Daoy (cell line): ENCODE measurements around the gene BEST2. TPM values are rescaled to one million over a fixed set of nuclear protein-coding genes. Genes with fewer than 3 reads are reported as not detected.

Experiments
- DNase-seq: peaks from one replicate; pipeline ENCODE4 v3.0.0-alpha.2; 2015; ENCODE audit warnings: low read depth
- total RNA-seq: library from RNA; depleted of rRNA; stranded (reverse); fragments of >200 nt; shearing (Covaris generic); gene quantifications from 2 replicates; pipeline ENCODE4 v1.2.3, GENCODE V29; 2014

Gene BEST2
- total RNA-seq, 1 experiment from 2014 or later, result not detected

DNA sequence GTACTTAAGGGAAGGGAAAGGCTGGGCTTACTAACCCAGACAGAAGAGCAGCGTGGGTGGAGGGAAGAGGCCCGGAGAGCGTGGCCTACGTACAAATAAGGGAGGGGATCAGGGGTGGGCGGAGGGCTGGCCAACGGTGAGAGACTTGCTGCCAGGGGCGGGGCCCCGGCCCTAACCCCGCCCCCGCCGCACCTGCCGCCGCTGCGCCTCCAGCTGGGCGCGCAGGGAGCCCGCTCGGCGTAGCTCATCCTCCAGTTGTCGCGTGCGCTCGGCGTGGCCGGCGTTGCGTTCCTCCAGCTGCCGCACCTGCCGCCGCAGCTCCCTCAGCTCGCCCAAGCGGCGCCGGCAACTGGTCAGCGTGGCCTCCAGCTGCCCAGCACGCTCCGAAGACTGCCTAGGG lies 18.1 kb downstream of the BEST2 start:
- no peak for DNase-seq

DNA sequence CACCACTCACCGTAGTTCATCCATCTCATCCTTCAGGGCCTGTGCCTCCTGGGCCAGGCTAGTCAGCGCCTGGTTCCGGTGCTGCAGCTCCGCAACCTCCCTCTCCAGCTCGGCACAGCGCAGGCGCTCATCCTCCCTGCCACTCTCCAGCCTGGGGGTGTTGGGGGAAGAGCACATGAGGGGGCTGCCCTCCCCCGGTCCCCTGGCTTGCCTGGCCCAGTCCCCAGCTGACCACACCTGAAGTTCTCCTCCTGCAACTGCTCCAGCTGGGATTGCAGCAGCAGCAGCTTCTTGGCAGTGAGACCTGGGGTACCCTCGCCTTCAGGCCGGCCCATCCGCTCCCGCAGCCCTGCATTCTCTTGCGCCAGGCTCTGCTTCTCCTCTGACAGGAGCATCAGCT lies 19.3 kb downstream of the BEST2 start:
- DNase-seq, result no peak

DNA sequence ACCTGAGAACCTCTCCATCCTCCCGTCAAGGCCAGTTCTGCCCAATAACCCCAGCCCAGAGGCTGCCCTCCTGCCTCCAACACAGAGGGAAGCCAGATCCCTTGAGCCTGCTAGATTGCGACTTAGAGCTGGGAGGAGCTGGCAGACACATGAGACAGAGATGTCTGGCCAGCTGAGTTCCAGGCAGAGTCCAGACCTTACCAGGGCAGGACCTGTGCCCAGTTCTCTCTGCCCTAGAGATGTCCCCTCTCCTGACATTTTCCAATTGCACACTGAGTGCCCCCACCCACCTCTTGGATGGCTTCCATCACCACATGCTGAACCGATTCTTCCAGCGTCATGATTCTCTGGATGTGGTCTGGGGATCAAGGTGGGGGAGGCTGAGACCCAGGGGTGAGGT lies 20.7 kb downstream of the BEST2 start:
- no peak for DNase-seq

DNA sequence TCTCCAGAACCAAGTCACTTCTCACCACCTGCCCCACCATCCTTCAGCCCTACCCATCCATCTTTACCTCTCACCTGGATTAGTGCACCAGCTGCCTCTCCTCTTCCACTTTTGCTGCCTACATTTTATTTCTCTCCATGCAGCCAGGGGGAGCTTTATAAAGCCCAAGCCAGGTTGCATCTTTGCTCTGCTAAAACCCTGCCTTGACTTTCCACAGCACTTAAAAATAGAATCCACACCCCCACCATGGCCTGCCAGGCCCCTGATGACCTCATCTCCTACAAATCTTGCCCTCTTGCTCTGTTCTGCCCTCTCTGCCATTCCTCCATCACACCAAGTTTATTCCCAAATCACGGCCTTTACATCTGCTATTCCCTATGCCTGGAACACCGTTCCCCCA lies 22.0 kb downstream of the BEST2 start:
- DNase-seq, result no peak

DNA sequence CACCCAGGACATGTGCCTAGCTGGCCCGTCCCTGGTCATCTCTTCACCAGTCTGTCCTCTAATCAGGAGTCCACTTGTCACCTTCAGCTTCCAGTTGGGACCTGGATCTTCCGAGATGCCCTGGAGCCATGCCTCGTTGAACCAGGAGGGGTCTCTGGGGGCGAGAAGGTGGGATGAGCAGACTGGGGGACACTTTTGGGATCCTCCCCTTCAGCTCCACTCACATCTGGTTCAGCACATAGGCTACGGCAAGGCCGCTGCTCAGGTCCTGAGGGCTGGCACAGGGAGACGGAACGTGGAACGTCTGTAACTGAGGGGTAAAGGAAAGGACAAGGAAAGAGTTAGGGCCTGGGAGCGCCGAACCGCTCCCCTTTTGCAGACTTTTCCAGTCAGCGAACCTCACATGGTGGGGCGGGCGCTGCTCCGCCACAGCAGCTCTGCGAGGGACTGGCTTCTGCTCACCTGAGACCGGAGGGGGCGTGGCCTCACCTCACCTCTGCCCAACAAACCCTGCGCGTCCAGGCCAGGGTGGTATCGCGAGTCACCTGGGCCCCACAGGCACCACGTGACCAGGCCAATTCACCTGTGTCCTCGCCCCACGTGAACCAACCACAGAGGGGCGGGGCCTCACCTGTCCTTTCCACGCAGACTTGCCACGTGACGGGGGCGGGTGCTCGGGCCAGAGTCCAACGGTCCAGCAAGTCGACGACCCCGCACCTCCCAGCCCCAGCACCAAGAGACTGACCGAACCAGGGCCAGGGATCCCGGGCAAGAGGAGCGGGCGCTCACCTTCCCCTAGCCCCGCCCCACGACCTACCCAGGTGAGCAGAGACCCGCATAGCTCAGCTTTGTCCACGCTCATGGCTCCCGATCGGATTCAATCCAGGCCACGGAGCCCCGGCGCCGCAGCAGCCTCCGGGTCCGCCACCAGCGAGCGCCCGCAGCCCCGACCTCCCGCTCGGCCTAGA lies 23.3 kb downstream of the BEST2 start, which contains the start of gene HOOK2:
HOOK2 (minus strand) TSS at position 965 of the 968 bp plus-strand sequence; CDS start at position 862, 103 bp downstream.
- DNase-seq, result no peak

DNA sequence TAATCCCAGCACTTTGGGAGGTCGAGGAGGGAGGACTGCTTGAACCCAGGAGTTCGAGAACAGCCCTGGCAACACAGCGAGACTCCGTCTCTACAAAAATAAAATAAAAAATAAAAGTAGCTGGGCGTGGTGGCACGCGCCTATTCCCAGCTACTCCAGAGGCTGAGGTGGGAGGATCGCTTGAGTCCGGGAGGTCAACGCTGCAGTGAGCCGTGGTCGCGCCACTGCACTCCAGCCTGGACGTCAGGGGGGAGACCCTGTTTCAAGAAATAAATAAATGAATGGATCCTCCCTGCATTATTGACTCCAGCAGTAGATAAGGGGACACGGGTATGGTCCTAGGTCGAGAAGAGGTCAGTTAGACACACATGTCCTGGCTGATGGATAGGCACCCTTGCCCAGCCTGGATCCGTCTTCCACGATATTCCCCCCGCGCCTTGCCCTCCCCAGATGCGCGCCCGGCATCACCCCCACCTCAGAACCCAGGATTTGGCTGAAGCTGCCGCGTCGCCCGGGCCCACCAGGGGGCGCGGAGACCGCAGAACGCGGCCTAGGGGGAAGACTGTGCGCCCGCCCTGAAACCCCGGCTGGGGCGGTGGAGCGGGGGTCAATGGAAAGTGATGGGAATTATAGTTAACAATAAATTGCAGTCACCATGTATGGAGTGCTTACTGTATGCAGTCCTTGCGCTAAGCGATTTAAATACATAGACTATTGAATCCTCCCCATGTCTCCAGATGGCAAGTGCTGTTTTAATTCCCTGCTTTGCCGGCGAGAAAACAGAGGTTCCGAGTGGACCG lies 25.8 kb downstream of the BEST2 start:
- DNase-seq, result peak; percentile 83

DNA sequence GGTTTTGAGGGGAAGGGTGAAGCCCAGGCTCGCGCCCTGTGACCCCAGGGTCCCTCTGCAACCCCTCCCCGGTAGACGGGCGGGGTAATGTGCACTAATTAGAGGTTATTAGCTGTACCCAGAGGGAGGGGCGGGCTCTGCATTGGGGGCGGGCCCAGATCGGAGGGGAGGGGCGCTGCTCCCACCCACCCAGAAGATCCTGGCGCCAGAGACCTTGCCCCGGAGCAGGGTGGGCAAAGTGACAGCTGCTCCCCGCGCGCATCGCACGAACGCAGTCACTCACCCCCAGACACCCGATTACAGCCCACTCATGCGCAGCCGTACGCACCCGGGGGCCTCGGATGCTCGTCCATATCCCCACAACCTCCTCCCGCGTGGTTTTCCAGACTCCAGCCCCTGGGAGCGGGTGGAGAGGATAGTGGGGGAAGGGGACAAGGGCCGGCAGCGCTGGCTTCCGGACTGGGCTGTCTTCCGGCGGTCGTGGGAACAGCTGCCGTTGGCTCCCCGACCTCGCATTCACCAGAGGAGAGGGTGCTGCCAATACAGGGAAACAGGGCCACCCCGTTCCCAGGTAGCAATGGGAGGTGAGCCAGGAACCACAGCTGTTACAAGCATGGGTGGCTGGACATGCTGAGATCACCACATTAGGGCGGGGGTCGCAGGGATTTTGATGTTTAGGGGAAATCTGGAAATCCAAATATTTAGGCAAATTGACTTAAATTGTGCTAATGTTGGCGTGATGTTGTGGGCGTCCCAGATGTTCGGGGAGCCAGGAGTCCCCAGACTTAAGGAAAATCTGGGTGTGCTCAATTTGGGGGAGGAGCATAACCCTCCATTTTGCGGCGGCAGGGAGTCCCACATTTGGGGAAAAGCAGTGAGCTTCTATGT lies 26.7 kb downstream of the BEST2 start:
- DNase-seq, result peak; percentile 84

DNA sequence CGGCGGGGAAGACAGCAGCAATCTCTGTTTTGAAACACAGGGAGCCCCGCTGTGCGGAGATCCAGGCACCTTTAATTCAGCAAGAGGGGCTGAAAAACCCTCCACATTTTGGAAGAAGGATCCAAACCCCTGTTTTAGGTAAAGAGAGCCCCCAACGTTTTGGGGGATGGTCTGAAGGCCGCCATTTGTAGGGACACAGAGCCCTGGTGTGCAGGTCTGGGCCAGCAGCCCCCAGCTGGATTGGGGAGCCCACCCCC lies 27.2 kb downstream of the BEST2 start:
- peak; percentile 41 for DNase-seq

DNA sequence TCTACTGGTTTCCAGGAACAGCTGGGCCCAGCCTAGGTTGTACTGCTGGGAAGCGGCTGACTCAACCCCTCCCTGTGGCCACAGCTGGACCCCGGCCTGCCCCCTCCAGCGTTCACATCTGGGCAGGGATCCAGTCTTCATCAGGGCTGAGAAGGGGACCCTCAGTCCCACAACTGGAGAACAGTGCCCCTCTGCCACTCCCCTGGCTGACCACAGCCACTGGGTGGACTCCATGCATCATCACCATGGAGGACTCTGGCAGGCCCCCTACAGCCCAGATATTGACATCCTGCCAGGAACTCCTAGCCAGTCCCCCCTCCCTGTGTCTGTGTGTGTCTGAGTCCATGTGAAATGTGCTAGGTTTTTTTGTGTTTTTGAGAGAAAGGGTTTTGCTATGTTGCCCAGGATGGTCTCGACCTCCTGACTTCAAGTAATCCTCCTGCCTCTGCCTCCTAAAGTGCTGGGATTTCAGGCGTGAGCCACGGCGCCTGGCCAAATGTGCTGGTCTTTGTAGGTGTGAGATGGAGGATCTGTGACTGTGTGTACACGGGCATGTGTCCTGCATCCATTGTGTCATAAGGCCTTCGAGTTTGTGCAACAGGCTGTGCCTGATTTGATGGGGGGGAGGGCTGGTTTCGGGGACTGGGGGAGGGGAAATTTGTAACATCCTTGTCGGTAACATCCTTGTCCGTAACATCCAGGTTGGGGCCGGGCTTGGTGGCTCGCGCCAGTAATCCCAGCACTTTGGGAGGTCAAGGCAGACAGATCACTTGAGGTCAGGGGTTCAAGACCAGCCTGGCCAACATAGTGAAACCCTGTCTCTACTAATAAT lies 27.8 kb downstream of the BEST2 start:
- DNase-seq, result peak; percentile 91

DNA sequence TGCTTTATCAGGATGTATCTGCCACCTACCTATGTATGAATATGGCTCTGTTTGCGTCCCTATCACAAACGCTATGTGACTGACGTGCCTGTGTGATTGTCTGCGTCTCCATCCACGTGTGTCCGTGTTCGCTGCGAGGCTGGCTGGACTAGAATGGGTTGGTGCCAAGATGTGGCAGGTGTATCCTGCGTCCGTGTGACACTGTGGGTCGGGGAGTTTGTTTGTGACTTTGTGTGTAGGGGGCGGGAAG lies 30.5 kb downstream of the BEST2 start:
- no peak for DNase-seq

DNA sequence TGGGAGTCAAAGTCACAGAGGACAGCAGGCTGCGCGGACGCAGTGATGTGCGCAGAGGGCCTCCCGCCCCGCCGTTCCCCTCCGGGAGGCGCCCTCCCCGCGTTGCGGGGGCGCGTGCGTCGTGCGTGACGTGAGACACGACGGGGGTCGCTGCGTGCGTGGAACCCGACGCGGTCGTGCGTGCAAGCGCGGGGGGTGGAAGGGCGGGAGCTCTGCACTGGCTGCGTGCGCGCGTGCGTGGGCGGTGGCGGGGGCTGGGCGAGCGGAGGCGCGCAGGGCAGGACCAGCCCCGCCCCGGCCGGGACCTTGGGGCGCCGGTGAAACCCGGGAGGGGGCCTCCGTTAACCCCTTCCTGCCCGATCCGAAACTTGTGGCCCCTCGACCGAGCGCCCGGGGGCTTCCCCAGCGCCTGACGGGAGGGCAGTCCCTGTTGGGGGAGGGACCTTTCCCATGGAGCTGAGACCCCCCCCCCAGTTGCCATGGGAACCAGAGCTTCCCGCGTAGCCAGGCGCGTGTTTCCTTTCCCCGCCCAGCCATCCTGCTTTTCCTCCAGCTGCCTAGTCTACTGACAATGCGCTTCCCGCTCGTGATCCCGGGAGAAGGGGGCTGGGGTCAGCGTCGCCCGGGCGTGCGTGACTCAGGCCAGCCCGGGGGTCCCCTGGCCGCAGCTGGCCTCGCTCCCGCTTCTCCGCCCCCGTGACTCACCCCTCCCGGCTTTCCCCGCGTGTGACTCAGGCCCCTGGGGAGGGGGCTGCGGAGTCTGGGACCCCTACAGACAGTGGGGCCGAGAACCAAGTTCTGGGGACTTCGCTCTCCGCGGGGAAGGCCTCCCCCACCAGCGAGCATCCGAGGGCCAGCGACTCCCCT lies 31.1 kb downstream of the BEST2 start:
- DNase-seq, result peak; percentile 89

DNA sequence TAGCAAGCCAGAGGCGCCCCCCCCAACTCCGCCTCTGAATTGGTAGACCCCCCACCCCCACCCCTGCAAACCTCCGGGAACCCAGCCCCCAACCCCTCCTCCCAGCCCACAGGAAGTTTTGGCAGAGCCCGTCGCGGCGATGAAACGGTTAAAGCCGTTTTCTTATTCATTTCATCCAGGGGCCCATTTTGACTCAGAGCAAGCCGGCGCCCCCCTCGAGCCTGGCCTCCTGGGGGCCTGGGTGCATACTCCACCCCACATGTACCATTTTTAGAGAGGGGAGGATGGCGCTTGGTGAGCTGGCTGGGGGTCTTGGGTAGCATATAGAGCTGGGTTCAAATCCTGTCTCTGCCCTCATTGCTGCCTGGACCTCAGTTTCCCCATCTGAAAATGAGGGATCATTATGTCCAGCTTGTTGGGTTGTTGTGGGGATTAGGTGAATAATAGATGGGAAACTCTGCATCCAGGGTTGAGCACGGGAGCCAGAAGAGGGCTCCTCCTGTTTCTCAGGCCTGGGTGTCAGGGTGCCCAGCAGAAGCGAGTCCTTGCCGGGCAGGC lies 31.8 kb downstream of the BEST2 start:
- DNase-seq, result peak; percentile 50

DNA sequence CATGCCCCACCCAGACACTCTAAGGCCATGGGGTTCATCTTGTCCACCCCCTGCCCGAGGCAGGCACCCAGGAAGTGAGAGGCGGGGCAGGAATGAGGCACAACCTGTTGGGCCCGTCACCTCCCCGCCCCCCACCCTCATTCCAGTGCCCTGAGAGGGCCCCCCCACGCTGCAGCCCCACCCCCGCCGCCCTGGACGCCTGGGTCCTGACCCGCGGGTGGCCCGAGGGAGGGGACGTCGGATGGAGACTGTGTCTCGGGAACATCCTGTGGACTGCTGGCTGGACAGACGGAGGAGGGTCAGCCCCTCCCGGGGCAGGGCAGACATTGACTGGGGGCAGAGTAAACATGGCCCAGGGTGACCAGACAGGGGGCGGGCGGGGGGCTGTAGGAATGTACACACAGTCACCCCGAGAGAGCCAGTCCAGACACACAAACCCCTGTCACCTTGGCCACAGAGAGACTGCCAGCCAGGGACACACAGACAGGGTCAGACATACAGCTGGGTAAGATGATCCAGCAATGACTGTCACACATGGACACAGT lies 32.3 kb downstream of the BEST2 start:
- no peak for DNase-seq

DNA sequence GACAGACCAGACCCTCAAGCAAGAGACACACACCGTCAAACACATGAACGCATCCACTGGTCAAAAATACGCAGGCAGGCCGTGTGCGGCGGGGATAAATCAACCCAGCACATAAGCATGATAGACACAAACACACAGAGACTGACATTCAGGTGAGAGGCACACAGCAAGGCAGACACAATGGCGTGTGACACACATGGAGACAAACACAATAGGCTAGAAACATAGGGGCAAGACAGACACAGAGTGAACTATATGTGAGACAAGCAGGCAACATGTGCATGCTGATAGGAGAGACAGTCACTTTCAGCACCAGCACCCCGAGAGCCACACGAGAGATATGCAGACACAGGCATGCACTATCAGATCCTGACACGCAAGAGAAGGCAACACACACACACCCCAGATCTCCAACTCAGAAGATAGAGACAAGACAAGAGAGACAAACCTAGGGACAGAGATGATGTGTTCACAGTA lies 32.8 kb downstream of the BEST2 start:
- no peak for DNase-seq

DNA sequence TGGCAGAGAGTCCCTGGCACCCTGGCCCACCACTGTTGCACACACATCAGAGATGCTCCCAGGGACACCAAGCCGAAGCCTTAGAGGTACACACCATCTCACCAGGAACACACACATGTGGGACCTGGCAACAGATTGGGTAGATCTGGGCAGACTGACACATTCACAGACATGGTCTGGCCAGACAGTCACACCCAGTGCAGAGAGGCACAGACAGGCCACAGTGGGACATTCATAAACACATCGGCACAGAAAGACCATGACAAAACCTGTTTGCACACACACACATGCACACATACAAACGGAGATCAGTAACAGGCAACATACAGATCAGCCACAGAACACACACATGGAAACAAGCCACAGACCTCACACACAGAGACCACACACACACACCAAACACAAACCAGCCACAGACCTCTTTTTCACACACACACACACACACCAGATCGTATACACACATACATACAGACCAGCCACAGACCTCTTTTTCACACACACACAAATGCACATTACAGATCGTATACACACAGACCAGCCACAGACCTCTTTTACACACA lies 33.4 kb downstream of the BEST2 start:
- no peak for DNase-seq

DNA sequence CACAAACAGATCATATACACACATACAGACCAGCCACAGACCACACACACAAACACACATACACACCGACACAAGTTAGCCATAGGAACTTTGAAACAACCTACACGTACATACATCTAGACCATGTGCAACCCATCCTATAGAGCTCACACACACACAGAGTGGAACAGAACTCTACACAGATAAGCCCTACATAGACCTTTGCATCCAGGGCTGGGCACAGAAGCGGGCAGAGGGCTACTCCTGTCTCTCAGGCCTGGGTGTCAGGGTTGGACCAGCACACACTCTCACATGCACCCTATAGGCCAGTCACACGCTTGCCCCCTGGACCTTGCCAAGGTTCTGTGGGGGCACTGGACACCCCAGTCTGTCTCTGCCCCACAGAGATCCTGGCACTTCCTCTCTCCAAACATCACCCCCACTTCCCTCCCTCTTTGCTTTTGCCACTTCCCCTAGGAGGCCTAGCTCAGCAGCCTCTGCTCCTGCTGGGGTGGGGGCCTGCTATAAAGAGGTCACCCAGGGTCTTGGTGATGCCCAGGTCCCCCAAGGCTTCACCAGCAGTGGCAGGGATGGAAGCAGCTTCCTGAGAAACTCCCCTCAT lies 33.9 kb downstream of the BEST2 start:
- DNase-seq, result no peak

DNA sequence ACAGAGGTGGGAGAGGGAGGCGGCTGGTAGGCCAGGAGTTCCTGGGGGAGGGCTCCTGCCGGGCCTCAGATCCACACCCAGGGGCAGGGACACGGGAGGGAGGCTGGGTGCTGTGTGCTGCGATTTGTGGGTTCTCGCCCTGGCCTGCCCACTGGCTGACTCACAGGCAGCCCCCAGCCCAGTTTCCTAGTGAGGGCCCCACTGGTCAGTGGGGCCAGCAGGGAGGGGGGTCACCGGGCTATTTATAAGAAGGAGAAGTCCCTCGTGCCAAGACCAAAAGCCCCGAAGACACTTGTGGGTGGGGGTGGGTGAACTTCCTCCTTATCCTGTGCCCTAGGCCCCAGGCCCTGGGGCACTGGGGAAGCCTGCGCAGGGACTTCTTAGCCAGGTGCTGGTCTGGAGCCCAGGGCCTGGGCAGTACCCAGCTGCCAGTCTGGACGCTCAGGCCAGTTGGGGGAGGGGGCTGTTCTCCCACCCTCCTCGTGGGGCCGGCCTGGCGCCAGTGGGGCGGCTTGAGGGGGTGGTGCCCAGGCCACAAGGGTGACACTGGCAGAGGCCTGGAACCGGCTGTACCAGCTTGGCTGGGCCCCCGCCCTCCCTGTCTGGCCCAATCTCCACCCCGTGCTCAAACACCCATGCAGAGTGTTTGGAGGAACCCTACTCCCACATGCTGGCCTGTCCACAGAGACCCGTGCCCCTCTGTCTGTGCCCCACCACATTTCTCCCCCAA lies 34.7 kb downstream of the BEST2 start:
- DNase-seq, result no peak

DNA sequence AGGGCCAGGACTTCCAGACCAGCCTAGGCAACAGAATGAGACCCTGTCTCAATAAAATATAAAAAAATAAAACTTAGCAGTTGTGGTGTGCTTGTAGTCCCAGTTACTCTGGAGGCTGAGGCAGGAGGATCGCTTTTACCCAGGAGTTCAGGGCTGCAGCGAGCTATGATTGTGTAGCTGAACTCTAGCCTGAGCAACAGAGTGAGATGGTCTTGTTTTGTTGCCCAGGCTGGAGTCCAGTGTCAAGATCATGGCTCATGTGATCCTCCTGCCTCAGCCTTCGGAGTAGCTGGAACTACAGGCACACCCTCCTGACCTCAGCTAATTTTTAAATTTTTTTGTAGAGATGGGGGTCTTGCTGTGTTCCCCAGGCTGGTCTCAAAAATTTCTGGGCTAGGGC lies 35.4 kb downstream of the BEST2 start:
- DNase-seq, result no peak
